ENCODE measurements around the gene ELP1. TPM values are rescaled to one million over a fixed set of nuclear protein-coding genes. Genes with fewer than 3 reads are reported as not detected.
A peak's percentile ranks its signal among the peaks of the same experiment; 100 is the strongest.
"Not testable (repeated sequence)": the region's sequence is repeated elsewhere in the genome, so short reads cannot be mapped to it uniquely, and the experiment has no call there.

The ELP1 gene
- total RNA-seq, 2 experiments from 2014 or later = 25.5 to 29.2 TPM

- H3K4me3 Mint-ChIP-seq = no peak overlapping the region
- H3K27ac Mint-ChIP-seq = no peak overlapping the region
- H3K36me3 Mint-ChIP-seq = peaks cover 54% of the 10 kb centered on the region
- H3K4me1 Mint-ChIP-seq (ENCODE audit: low read depth) = peaks cover 17% of the 10 kb centered on the region
- H3K27me3 Mint-ChIP-seq = no peaks in the 10 kb centered on the region
- DNase-seq = no peak
- intact Hi-C loops (cut with micrococcal nuclease) = loop anchor here (5.0 kb wide), 2 partner anchors 213 to 523 kb away; no protein-coding TSS in a partner anchor
- POLR2A ChIA-PET = no interaction called here
- no peaks in the 10 kb centered on the region for H3K9me3 Mint-ChIP-seq
- CTCF ChIA-PET = interaction anchor here (0.6 kb wide), 1 partner anchor 194 kb away, joined by 7 read pairs; no protein-coding TSS in a partner anchor
Measured at GRCh38 chr9:108889649-108890067, 44.3 kb downstream of the ELP1 start.

GRCh38 chr9:108886594-108887271, 47.2 kb downstream of the ELP1 start:
- H3K9me3 Mint-ChIP-seq, DNase-seq, H3K27me3 Mint-ChIP-seq, POLR2A ChIA-PET, H3K4me3 Mint-ChIP-seq, H3K27ac Mint-ChIP-seq: not testable (repeated sequence)
- CTCF ChIA-PET = interaction anchor here (1.1 kb wide), 2 partner anchors 13 to 18 kb away, joined by 3 read pairs; no protein-coding TSS in a partner anchor
- Mint-ChIP-seq H3K4me1 (ENCODE audit: low read depth) (peaks cover 17% of the 10 kb centered on the region), H3K36me3 (peaks cover 40% of the 10 kb centered on the region)
- intact Hi-C loops (cut with micrococcal nuclease) = loop anchor here (1.0 to 5.0 kb wide), 4 partner anchors 48 to 526 kb away; partner anchors contain the start of genes ABITRAM and ELP1

GRCh38 chr9:108885643-108886348, 48.1 kb downstream of the ELP1 start:
- Mint-ChIP-seq H3K4me3 (no peak overlapping the region), H3K4me1 (ENCODE audit: low read depth) (peaks cover 17% of the 10 kb centered on the region), H3K9me3 (no peaks in the 10 kb centered on the region), H3K36me3 (peaks cover 33% of the 10 kb centered on the region), H3K27me3 (no peaks in the 10 kb centered on the region), H3K27ac (peak overlapping the region; percentile 44)
- intact Hi-C loops (cut with micrococcal nuclease) = loop anchor here (1.0 to 5.0 kb wide), 5 partner anchors 49 to 527 kb away; partner anchors contain the start of genes ABITRAM, CTNNAL1 and ELP1
- CTCF ChIA-PET = interaction anchor here (0.6 to 1.1 kb wide), 3 partner anchors 12 to 1593 kb away, joined by 3 to 4 read pairs (median 3); no protein-coding TSS in a partner anchor
- POLR2A ChIA-PET = no interaction called here
- peak; percentile 73 for DNase-seq

GRCh38 chr9:108884701-108885100, 49.2 kb downstream of the ELP1 start:
- intact Hi-C loops (cut with micrococcal nuclease) = loop anchor here (2.0 to 5.0 kb wide), 3 partner anchors 128 to 528 kb away; partner anchors contain the start of gene CTNNAL1
- no peak overlapping the region for H3K27ac Mint-ChIP-seq
- no peaks in the 10 kb centered on the region for H3K9me3 Mint-ChIP-seq
- no peak overlapping the region for H3K4me3 Mint-ChIP-seq
- CTCF ChIA-PET = no interaction called here
- peaks cover 32% of the 10 kb centered on the region for H3K36me3 Mint-ChIP-seq
- POLR2A ChIA-PET = no interaction called here
- no peak for DNase-seq
- H3K4me1 Mint-ChIP-seq (ENCODE audit: low read depth) = peaks cover 17% of the 10 kb centered on the region
- no peaks in the 10 kb centered on the region for H3K27me3 Mint-ChIP-seq

GRCh38 chr9:108883085-108883484, 50.8 kb downstream of the ELP1 start:
- H3K27me3 Mint-ChIP-seq = no peaks in the 10 kb centered on the region
- peaks cover 17% of the 10 kb centered on the region for H3K4me1 Mint-ChIP-seq (ENCODE audit: low read depth)
- intact Hi-C loops (cut with micrococcal nuclease) = no loop called here
- no peaks in the 10 kb centered on the region for H3K9me3 Mint-ChIP-seq
- no peak overlapping the region for H3K4me3 Mint-ChIP-seq
- H3K36me3 Mint-ChIP-seq = peaks cover 34% of the 10 kb centered on the region
- H3K27ac Mint-ChIP-seq = no peak overlapping the region
- CTCF ChIA-PET = interaction anchor here (0.7 kb wide), 2 partner anchors 225 to 303 kb away, joined by 3 to 4 read pairs; no protein-coding TSS in a partner anchor
- no peak for DNase-seq
- POLR2A ChIA-PET = no interaction called here

GRCh38 chr9:108882052-108882888, 51.7 kb downstream of the ELP1 start:
- Mint-ChIP-seq H3K27ac (no peak overlapping the region), H3K4me3 (no peak overlapping the region), H3K4me1 (ENCODE audit: low read depth) (peaks cover 17% of the 10 kb centered on the region), H3K36me3 (peaks cover 37% of the 10 kb centered on the region), H3K27me3 (no peaks in the 10 kb centered on the region), H3K9me3 (no peaks in the 10 kb centered on the region)
- CTCF ChIA-PET = no interaction called here
- POLR2A ChIA-PET = no interaction called here
- intact Hi-C loops (cut with micrococcal nuclease) = no loop called here
- DNase-seq = no peak

GRCh38 chr9:108880738-108881316, 53.1 kb downstream of the ELP1 start:
- intact Hi-C loops (cut with micrococcal nuclease) = no loop called here
- CTCF ChIA-PET = no interaction called here
- Mint-ChIP-seq H3K27ac (no peak overlapping the region), H3K27me3 (no peaks in the 10 kb centered on the region), H3K9me3 (no peaks in the 10 kb centered on the region), H3K36me3 (peaks cover 42% of the 10 kb centered on the region), H3K4me1 (ENCODE audit: low read depth) (peaks cover 8% of the 10 kb centered on the region), H3K4me3 (no peak overlapping the region)
- POLR2A ChIA-PET = no interaction called here
- no peak for DNase-seq

- intact Hi-C loops (cut with micrococcal nuclease) = no loop called here
- Mint-ChIP-seq H3K36me3 (peaks cover 64% of the 10 kb centered on the region), H3K27me3 (no peaks in the 10 kb centered on the region), H3K4me1 (ENCODE audit: low read depth) (no peaks in the 10 kb centered on the region), H3K9me3 (no peaks in the 10 kb centered on the region), H3K27ac (no peak overlapping the region), H3K4me3 (no peak overlapping the region)
- no peak for DNase-seq
- POLR2A ChIA-PET = no interaction called here
- CTCF ChIA-PET = interaction anchor here (0.8 kb wide), 1 partner anchor 13 kb away, joined by 3 read pairs; no protein-coding TSS in a partner anchor
Measured at GRCh38 chr9:108877524-108877923, 56.4 kb downstream of the ELP1 start.

GRCh38 chr9:108876425-108876824, 57.5 kb downstream of the ELP1 start:
- CTCF ChIA-PET = interaction anchor here (0.8 kb wide), 1 partner anchor 14 kb away, joined by 3 read pairs; no protein-coding TSS in a partner anchor
- intact Hi-C loops (cut with micrococcal nuclease) = no loop called here
- H3K36me3 Mint-ChIP-seq = peaks cover 69% of the 10 kb centered on the region
- H3K4me1 Mint-ChIP-seq (ENCODE audit: low read depth) = no peaks in the 10 kb centered on the region
- no peaks in the 10 kb centered on the region for H3K27me3 Mint-ChIP-seq
- H3K4me3 Mint-ChIP-seq = no peak overlapping the region
- H3K9me3 Mint-ChIP-seq = no peaks in the 10 kb centered on the region
- POLR2A ChIA-PET = no interaction called here
- no peak for DNase-seq
- no peak overlapping the region for H3K27ac Mint-ChIP-seq

GRCh38 chr9:108874058-108874788, 59.7 kb downstream of the ELP1 start:
- CTCF ChIA-PET = interaction anchor here (1.1 kb wide), 1 partner anchor 12 kb away, joined by 3 read pairs; no protein-coding TSS in a partner anchor
- no peaks in the 10 kb centered on the region for H3K4me1 Mint-ChIP-seq (ENCODE audit: low read depth)
- no peak overlapping the region for H3K27ac Mint-ChIP-seq
- no peaks in the 10 kb centered on the region for H3K27me3 Mint-ChIP-seq
- POLR2A ChIA-PET = no interaction called here
- H3K36me3 Mint-ChIP-seq = peaks cover 70% of the 10 kb centered on the region
- intact Hi-C loops (cut with micrococcal nuclease) = no loop called here
- H3K9me3 Mint-ChIP-seq = no peaks in the 10 kb centered on the region
- DNase-seq = no peak
- H3K4me3 Mint-ChIP-seq = no peak overlapping the region

- no peak for DNase-seq
- H3K36me3 Mint-ChIP-seq = peaks cover 46% of the 10 kb centered on the region
- POLR2A ChIA-PET = no interaction called here
- no peaks in the 10 kb centered on the region for H3K4me1 Mint-ChIP-seq (ENCODE audit: low read depth)
- intact Hi-C loops (cut with micrococcal nuclease) = loop anchor here (10.0 kb wide), 1 partner anchor 456 kb away; the partner anchor contains the start of gene EPB41L4B
- no peaks in the 10 kb centered on the region for H3K27me3 Mint-ChIP-seq
- H3K4me3 Mint-ChIP-seq = no peak overlapping the region
- H3K27ac Mint-ChIP-seq = no peak overlapping the region
- H3K9me3 Mint-ChIP-seq = no peaks in the 10 kb centered on the region
- CTCF ChIA-PET = interaction anchor here (0.9 kb wide), 1 partner anchor 17 kb away, joined by 3 read pairs; no protein-coding TSS in a partner anchor
Measured at GRCh38 chr9:108869092-108869725, 64.7 kb downstream of the ELP1 start.

Measured in activated CD4-positive, alpha-beta memory T cell treated with anti-CD3 and anti-CD28 coated beads for 36 hours (primary cell).